GM21619 (cell line): ENCODE results near the gene HERPUD2.

Experiments
- ATAC-seq: cut with Tn5 transposase; IDR thresholded peaks from one replicate; pipeline ENCODE4 v1.9.1; 2021; ENCODE audit not compliant: unreplicated experiment

HERPUD2 gene, protein sequence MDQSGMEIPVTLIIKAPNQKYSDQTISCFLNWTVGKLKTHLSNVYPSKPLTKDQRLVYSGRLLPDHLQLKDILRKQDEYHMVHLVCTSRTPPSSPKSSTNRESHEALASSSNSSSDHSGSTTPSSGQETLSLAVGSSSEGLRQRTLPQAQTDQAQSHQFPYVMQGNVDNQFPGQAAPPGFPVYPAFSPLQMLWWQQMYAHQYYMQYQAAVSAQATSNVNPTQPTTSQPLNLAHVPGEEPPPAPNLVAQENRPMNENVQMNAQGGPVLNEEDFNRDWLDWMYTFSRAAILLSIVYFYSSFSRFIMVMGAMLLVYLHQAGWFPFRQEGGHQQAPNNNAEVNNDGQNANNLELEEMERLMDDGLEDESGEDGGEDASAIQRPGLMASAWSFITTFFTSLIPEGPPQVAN

GRCh38 chr7:35694784-35695472 is at the start of gene HERPUD2:
Gene HERPUD2, minus strand, starts transcription at chr7:35695135. Its CDS starts 805 bp downstream, at chr7:35694330.
- peak; percentile 83 for ATAC-seq

GRCh38 chr7:35738889-35739288 is 44.0 kb upstream of the HERPUD2 start:
- no peak for ATAC-seq

GRCh38 chr7:35736725-35737124 is 41.8 kb upstream of the HERPUD2 start:
- ATAC-seq, result no peak

DNA sequence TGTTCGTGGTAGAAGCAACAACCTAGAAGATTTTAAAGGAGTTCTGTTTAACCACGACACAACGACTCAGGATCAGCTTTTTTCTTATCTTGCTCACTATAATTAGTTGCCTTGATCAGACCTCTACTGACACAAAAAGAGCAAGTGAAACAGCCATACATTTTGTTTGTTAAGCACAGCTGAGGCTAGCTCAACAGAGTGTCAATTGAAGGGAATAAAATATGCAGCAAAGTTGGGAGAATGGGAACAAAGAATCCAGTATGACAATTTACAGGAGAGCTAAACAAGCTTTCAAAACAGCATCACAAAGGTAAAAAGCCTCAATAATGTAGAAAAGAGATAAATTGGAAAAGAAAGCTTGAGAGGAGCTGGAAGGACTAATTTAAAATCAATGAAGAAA is 40.5 kb upstream of the HERPUD2 start:
- no peak for ATAC-seq

DNA sequence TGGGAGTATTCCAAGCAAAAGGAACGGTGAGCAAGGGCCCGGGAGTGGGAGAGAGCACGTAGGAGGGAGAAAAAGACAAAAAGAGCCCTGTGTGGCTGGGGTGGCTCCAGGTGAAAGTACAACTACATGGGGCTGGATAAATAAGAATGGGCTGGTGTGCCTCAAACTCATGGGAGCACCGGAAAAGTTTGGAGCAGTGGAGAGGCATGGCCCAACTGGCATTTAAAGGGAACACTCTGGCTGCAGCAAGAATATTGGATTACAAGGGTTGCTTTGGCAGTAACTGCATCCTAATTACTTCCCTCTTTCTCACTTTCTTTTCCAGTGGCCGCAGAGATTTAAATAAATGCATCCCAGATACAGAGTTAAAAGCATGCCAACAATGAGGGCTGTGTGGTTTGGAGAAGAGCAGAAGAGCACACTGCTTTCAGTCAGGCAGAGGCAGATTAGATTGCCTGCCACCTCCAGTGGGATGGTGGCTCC is 39.1 kb upstream of the HERPUD2 start:
- ATAC-seq, result no peak

DNA sequence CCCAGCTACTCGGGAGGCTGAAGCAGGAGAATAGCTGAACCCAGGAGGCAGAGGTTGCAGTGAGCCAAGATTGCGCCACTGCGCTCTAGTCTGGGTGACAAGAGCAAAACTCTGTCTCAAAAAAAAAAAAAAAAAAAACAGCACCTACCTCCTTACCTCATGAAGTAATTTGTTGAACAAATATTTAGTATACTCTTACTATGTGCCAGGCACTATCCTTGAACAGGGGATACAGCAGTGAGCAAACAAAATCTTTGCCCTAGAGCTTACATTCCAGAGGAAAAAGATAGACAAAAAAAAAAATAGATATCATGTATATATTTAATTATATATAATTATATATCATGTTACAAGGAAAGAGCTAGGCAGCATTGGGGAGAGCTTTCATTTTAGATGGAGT is 36.4 kb upstream of the HERPUD2 start:
- ATAC-seq, result no peak

- ATAC-seq, result peak; percentile 53
Observed at GRCh38 chr7:35729061-35729783, 34.3 kb upstream of the HERPUD2 start.

DNA sequence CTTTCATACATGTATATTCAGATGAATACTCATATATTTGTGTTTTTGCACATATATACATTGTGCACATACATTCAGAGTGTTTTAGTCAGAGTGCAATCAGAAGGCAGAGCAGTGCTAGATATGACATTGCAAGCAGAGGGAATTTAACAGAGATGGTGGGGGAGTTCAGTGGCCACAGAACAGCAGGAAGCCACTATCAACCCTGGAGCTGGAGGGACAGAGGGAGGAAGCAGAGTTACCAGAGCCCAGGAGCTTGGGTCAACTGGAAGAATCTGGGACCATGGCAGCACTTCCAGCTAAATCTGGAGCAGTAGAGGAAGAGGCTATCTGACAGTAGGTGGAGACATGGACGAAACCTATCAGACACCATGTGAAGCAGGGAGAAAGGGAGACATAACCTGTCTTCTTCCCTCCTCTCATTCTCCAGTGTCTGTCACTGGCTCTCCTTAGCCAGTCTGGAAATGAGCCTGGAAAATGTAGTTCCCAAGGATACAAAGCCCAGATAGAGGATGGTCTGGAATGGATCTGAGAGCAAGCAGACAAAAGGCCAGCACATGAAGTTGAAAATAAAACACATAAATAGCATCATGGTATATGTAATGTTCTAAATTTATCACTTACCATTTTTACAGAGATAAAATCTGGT is 33.6 kb upstream of the HERPUD2 start:
- no peak for ATAC-seq

- ATAC-seq, result peak; percentile 16
Observed at GRCh38 chr7:35727571-35727970, 32.6 kb upstream of the HERPUD2 start.

DNA sequence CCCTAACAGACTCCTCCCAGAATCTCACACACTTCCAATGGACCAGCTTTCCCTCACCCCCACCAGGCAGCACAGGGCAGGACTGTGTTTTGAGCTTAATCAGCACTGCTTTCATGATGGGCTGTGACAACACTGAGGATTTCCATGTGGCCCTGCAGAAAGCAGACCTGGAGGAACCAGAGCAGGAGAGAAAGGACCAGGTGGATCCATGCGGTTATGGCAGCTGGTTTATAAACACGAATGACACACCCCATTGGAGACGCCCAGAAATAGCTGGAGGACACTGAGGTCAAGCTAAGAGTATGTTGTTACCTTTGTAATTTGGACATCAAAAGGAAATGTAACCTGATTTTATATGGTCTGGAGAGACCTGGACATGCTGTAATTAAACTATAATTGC is 31.7 kb upstream of the HERPUD2 start:
- no peak for ATAC-seq

GRCh38 chr7:35725280-35725680 is 30.3 kb upstream of the HERPUD2 start:
- ATAC-seq, result peak; percentile 40

GRCh38 chr7:35723011-35723410 is 28.1 kb upstream of the HERPUD2 start:
- ATAC-seq, result no peak

- ATAC-seq, result no peak
Observed at GRCh38 chr7:35722054-35722849, 27.3 kb upstream of the HERPUD2 start.

GRCh38 chr7:35721288-35721687 is 26.4 kb upstream of the HERPUD2 start:
- no peak for ATAC-seq

GRCh38 chr7:35720849-35721248 is 25.9 kb upstream of the HERPUD2 start:
- no peak for ATAC-seq

DNA sequence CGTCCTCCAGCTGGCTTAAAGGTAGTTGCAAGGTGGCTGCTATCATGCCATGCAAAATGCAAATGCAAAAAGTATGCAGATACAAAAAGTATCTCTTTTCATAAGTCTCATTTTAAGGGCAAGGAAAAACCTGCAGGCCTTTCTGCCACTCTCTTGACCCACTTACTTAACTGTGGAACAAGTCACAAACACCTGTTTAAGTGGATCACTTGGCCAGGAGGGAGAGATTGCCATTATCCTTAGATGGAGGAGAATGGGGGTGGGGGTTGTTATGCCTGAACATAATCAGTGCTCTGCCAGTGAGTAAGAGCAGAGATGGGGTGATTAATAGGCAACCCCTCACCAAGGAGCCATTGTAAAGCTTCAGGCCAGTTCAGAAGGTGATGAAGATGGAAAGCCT is 25.1 kb upstream of the HERPUD2 start:
- no peak for ATAC-seq

GRCh38 chr7:35718047-35718446 is 23.1 kb upstream of the HERPUD2 start:
- no peak for ATAC-seq

- no peak for ATAC-seq
Observed at GRCh38 chr7:35717516-35717915, 22.6 kb upstream of the HERPUD2 start.

- no peak for ATAC-seq
Observed at GRCh38 chr7:35717013-35717412, 22.1 kb upstream of the HERPUD2 start.
